Right ventricle myocardium superior (tissue), 1 donor: ENCODE results near the gene SLC24A3. TPM values are rescaled to one million over a fixed set of nuclear protein-coding genes. Genes with fewer than 3 reads are reported as not detected.

Source experiments
- ATAC-seq: fragments of 200-7000 bp; cut with Tn5 transposase; one replicate; pipeline ENCODE4 v1.9.1; 2020; ENCODE audit warnings: mild to moderate bottlenecking; ENCODE audit not compliant: poor library complexity
- DNase-seq: peaks from one replicate; pipeline ENCODE4 v3.0.0-alpha.2; 2020
- intact Hi-C: fragments of 100-400 bp; cut with DNase I; formaldehyde crosslinking; loops from one replicate; pipeline ENCODE4 v1.11.2; 2022
- total RNA-seq: library from RNA; stranded (reverse); fragmentation: NEBNext Ultra II Directional; extraction: Animal tissue kit (Norgen Biotek cat#: 25700); gene quantifications from one replicate; pipeline ENCODE4 v1.2.1, GENCODE V29; 2021
- donor health status: DM: no; HTN: yes; CAD: no; lungs with severe emphysema.

The SLC24A3 gene
- total RNA-seq, 1 donor from 2014 or later, result 0.62 TPM

GRCh38 chr20:19713822-19714578 is 501.6 kb downstream of the SLC24A3 start:
- DNase-seq (no peak), ATAC-seq (no peak)
- intact Hi-C loops, result no loop called here

GRCh38 chr20:19714579-19714840 is 502.1 kb downstream of the SLC24A3 start:
- no peak for DNase-seq
- intact Hi-C loops, result no loop called here
- no peak for ATAC-seq

- intact Hi-C loops, result no loop called here
- ATAC-seq (no peak), DNase-seq (no peak)
Observed at GRCh38 chr20:19715986-19716385, 503.5 kb downstream of the SLC24A3 start.

GRCh38 chr20:19718880-19719279 is 506.4 kb downstream of the SLC24A3 start:
- no peak for ATAC-seq
- DNase-seq, result no peak
- intact Hi-C loops, result no loop called here

GRCh38 chr20:19720991-19721390 is 508.5 kb downstream of the SLC24A3 start:
- intact Hi-C loops, result no loop called here
- ATAC-seq (no peak), DNase-seq (no peak)

GRCh38 chr20:19723051-19723450 is 510.6 kb downstream of the SLC24A3 start:
- intact Hi-C loops, result no loop called here
- DNase-seq (no peak), ATAC-seq (no peak)

- ATAC-seq (no peak), DNase-seq (no peak)
- intact Hi-C loops, result no loop called here
Observed at GRCh38 chr20:19723813-19724430, 511.5 kb downstream of the SLC24A3 start.

GRCh38 chr20:19725373-19725772 is 512.9 kb downstream of the SLC24A3 start:
- intact Hi-C loops, result no loop called here
- DNase-seq (no peak), ATAC-seq (no peak)

- intact Hi-C loops, result no loop called here
- DNase-seq, result no peak
- ATAC-seq, result no peak
Observed at GRCh38 chr20:19725814-19726525, 513.5 kb downstream of the SLC24A3 start.

GRCh38 chr20:19727251-19727847 is 514.9 kb downstream of the SLC24A3 start:
- intact Hi-C loops, result no loop called here
- no peak for ATAC-seq
- DNase-seq, result no peak

GRCh38 chr20:19729672-19730071 is 517.2 kb downstream of the SLC24A3 start:
- ATAC-seq (no peak), DNase-seq (no peak)
- intact Hi-C loops, result no loop called here

GRCh38 chr20:19730706-19731105 is 518.3 kb downstream of the SLC24A3 start:
- DNase-seq (no peak), ATAC-seq (no peak)
- intact Hi-C loops, result no loop called here

- ATAC-seq (peak; percentile 57), DNase-seq (no peak)
- intact Hi-C loops, result no loop called here
Observed at GRCh38 chr20:19734811-19735210, 522.4 kb downstream of the SLC24A3 start.

- DNase-seq (peak; percentile 82), ATAC-seq (peak; percentile 95)
- intact Hi-C loops, result no loop called here
Observed at GRCh38 chr20:19735446-19735845, 523.0 kb downstream of the SLC24A3 start.

GRCh38 chr20:19737025-19737424 is 524.6 kb downstream of the SLC24A3 start:
- intact Hi-C loops, result no loop called here
- no peak for DNase-seq
- peak; percentile 36 for ATAC-seq

GRCh38 chr20:19738951-19739350 is 526.5 kb downstream of the SLC24A3 start:
- ATAC-seq, result no peak
- no peak for DNase-seq
- intact Hi-C loops, result no loop called here

GRCh38 chr20:19739351-19739750 is 526.9 kb downstream of the SLC24A3 start:
- intact Hi-C loops, result no loop called here
- no peak for DNase-seq
- ATAC-seq, result no peak

- ATAC-seq (no peak), DNase-seq (no peak)
- intact Hi-C loops, result no loop called here
Observed at GRCh38 chr20:19740512-19740911, 528.1 kb downstream of the SLC24A3 start.

- no peak for ATAC-seq
- intact Hi-C loops, result no loop called here
- DNase-seq, result no peak
Observed at GRCh38 chr20:19741924-19742323, 529.5 kb downstream of the SLC24A3 start.
